PFSK-1 (cell line): Measurements from ENCODE around the gene KRT5.

ENCODE experiments used
- POLR2AphosphoS5 ChIP-seq: IDR thresholded peaks from 2 replicates; pipeline ENCODE4 v1.6.1; 2012; ENCODE audit warnings: low read depth, mild to moderate bottlenecking, control low read depth, low read length, moderate library complexity
- SIN3A ChIP-seq: IDR thresholded peaks from 2 replicates; pipeline ENCODE4 v1.6.1; 2012; ENCODE audit warnings: mild to moderate bottlenecking, low read length, moderate library complexity, borderline replicate concordance; ENCODE audit not compliant: insufficient read depth
- TAF1 ChIP-seq: IDR thresholded peaks from 2 replicates; pipeline ENCODE4 v1.6.1; 2012; ENCODE audit warnings: low read length, control low read depth, borderline replicate concordance; ENCODE audit not compliant: insufficient read depth

DNA sequence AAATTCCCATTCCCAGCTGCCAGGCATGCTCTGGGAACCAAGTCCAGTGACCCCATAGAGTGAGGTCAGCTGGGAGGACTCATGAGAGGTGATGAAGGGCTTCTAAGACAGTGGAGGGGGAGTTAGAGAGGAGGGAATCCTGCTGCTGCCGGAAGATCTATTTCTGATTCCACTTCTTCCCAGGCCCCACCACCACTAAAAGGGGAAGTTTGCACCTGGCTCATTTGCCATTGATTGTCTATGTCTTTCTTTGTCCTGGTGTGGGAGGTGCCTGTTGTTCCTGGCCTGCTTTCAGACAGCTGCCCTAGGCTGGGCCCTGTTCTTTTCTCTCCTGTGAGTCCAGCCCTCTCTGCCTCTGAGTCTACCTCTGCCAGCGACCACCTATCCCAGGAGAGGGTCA lies 24.1 kb downstream of the KRT5 start:
- TF ChIP-seq SIN3A = no peak
- TF ChIP-seq TAF1 = no peak
- TF ChIP-seq POLR2AphosphoS5 = no peak
